ENCODE measurements around the gene MIA2.

DNA sequence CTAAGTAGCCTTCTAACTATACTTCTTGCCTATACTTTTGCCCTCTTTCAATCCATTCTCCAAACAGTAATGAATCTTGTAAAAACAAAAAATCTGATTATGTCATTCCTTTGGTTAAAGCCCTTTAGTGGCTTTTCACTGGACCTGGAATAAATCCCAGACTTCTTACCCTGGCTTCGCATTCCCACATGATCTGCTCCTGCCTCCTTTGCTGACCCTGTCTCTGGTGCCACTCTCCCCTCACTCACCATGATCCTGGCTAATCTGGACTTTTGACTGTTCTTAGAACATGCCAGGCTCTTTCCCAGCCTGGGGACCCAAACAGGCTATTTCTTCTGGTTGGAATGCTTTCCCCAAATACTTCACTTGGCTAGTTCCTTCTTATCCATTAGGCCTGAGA, 7.9 kb downstream of the MIA2 start:
- TF ChIP-seq CTCF (IDR thresholded peaks at IDR 0.05) (no peak), EZH2 (IDR thresholded peaks at IDR 0.05; ENCODE audit: borderline replicate concordance, insufficient read depth, low read depth, low read length, poor library complexity, severe bottlenecking) (no peak)
